CD14-positive monocyte (primary cell): ENCODE measurements around the gene BEGAIN. TPM values are rescaled to one million over a fixed set of nuclear protein-coding genes. Genes with fewer than 3 reads are reported as not detected.

Source experiments
- DNase-seq, 3 donors: peaks; one replicate each; pipeline ENCODE4 v3.0.0-alpha.2; 2011 to 2022
- H2AFZ ChIP-seq: 2 replicates; pipeline ENCODE4 v1.6.0; 2012; ENCODE audit warnings: mild to moderate bottlenecking, low read depth, low read length, inconsistent platforms; ENCODE audit not compliant: insufficient read depth, poor library complexity, severe bottlenecking
- H3K27ac ChIP-seq, 2 donors: 1 replicate in 1 of 2; 2 replicates in 1 of 2; pipeline ENCODE4 v1.5.1; 2012 to 2013; ENCODE audit warnings: low read length in 2 of 2, control low read depth in 1 of 2, inconsistent platforms in 1 of 2, low read depth in 1 of 2, mild to moderate bottlenecking in 1 of 2
- H3K27me3 ChIP-seq, 2 donors: one replicate each; pipeline versions ENCODE4 v1.6.0 to v1.6.1; 2011 to 2013; ENCODE audit warnings: low read length in 2 of 2; ENCODE audit not compliant: control insufficient read depth in 2 of 2, insufficient read depth in 2 of 2
- H3K36me3 ChIP-seq, 2 donors: replicated peaks in 1 of 2; 1 replicate in 1 of 2; 2 replicates in 1 of 2; pipeline versions ENCODE4 v1.5.1 to v1.6.1; 2012 to 2013; ENCODE audit warnings: low read length in 2 of 2, control low read depth in 1 of 2, inconsistent platforms in 1 of 2, mild to moderate bottlenecking in 1 of 2; ENCODE audit not compliant: insufficient read depth in 2 of 2, control insufficient read depth in 1 of 2
- H3K4me1 ChIP-seq, 2 donors: 1 replicate in 1 of 2; 2 replicates in 1 of 2; pipeline versions ENCODE4 v1.5.1 to v1.6.1; 2012 to 2013; ENCODE audit warnings: low read length in 2 of 2, control low read depth in 1 of 2, inconsistent platforms in 1 of 2, mild to moderate bottlenecking in 1 of 2, moderate library complexity in 1 of 2; ENCODE audit not compliant: insufficient read depth in 2 of 2, control insufficient read depth in 1 of 2
- H3K4me2 ChIP-seq: replicated peaks from 2 replicates; pipeline ENCODE3; 2012; ENCODE audit warnings: low read length, moderate library complexity, mild to moderate bottlenecking; ENCODE audit not compliant: poor library complexity, severe bottlenecking; ENCODE audit errors: extremely low read depth
- H3K4me3 ChIP-seq, 3 experiments: fragments of 200-600 bp in 1 of 3; sonication (generic) in 1 of 3; replicated peaks in 1 of 3; 1 replicate in 2 of 3; 2 replicates in 1 of 3; pipeline ENCODE4 v1.5.1; 2011 to 2013; ENCODE audit warnings: low read length in 3 of 3, mild to moderate bottlenecking in 3 of 3, control low read depth in 2 of 3, low read depth in 2 of 3, inconsistent platforms in 1 of 3, moderate library complexity in 1 of 3
- H3K79me2 ChIP-seq: 2 replicates; pipeline ENCODE4 v1.6.0; 2012; ENCODE audit warnings: mild to moderate bottlenecking, control low read depth, inconsistent platforms, low read length, moderate library complexity; ENCODE audit not compliant: insufficient read depth
- H3K9ac ChIP-seq: 2 replicates; pipeline ENCODE4 v1.6.0; 2017; ENCODE audit warnings: low read length, mild to moderate bottlenecking; ENCODE audit not compliant: insufficient read depth, poor library complexity, severe bottlenecking
- H3K9me3 ChIP-seq, 2 donors: replicated peaks in 1 of 2; 1 replicate in 1 of 2; 2 replicates in 1 of 2; pipeline versions ENCODE4 v1.5.1 to v1.6.1; 2012 to 2013; ENCODE audit warnings: low read length in 2 of 2, control low read depth in 1 of 2; ENCODE audit not compliant: control insufficient read depth in 1 of 2, insufficient read depth in 1 of 2
- H4K20me1 ChIP-seq: 2 replicates; pipeline ENCODE4 v1.6.0; 2012; ENCODE audit warnings: mild to moderate bottlenecking, low read length, control low read depth, moderate library complexity; ENCODE audit not compliant: insufficient read depth
- H3K27ac Mint-ChIP-seq, 7 donors: one replicate each; pipeline ENCODE4 v1.8.0; 2020; ENCODE audit warnings: mild to moderate bottlenecking in 7 of 7, mixed read lengths in 7 of 7, moderate library complexity in 6 of 7, inconsistent platforms in 2 of 7
- H3K27me3 Mint-ChIP-seq, 3 donors: one replicate each; pipeline ENCODE4 v1.8.0; 2021 to 2022; ENCODE audit warnings: low read depth in 3 of 3, mild to moderate bottlenecking in 3 of 3, mixed read lengths in 3 of 3, moderate library complexity in 3 of 3, inconsistent platforms in 1 of 3
- H3K36me3 Mint-ChIP-seq, 2 donors: one replicate each; pipeline ENCODE4 v1.8.0; 2020; ENCODE audit warnings: mixed read lengths in 2 of 2, inconsistent platforms in 1 of 2, mild to moderate bottlenecking in 1 of 2
- H3K4me1 Mint-ChIP-seq: one replicate; pipeline ENCODE4 v1.8.0; 2020; ENCODE audit warnings: mild to moderate bottlenecking, mixed read lengths
- H3K4me3 Mint-ChIP-seq, 2 donors: one replicate each; pipeline ENCODE4 v1.8.0; 2020; ENCODE audit warnings: mild to moderate bottlenecking in 2 of 2, mixed read lengths in 2 of 2, moderate library complexity in 1 of 2
- H3K9me3 Mint-ChIP-seq, 7 donors: one replicate each; pipeline ENCODE4 v1.8.0; 2020 to 2022; ENCODE audit warnings: mixed read lengths in 7 of 7, mild to moderate bottlenecking in 6 of 7, moderate library complexity in 6 of 7, inconsistent platforms in 2 of 7
- WGBS: methylation state at CpG from one replicate; pipeline ENCODE4 v1.1.5; 2013; ENCODE audit warnings: missing lambda C conversion rate; ENCODE audit not compliant: insufficient coverage; 5-methylcytosine and 5-hydroxymethylcytosine counted together
- intact Hi-C, 2 donors: fragments of 100-400 bp; cut with micrococcal nuclease; formaldehyde crosslinking; loops; one replicate each; pipeline versions ENCODE4 v1.15.0 to v1.15.1; 2023
- polyA plus RNA-seq, 3 donors: library from polyadenylated mRNA; depleted of rRNA in 1 of 3; unstranded in 2 of 3; stranded (reverse) in 1 of 3; fragments of 300-500 nt in 2 of 3; fragments of >200 nt in 1 of 3; fragmentation: Illumina TruSeq in 2 of 3; gene quantifications; 1 replicate in 2 of 3; 2 replicates in 1 of 3; pipeline ENCODE4 v1.2.3, GENCODE V29; 2012 to 2021
- TF ChIP-seq, protein P1 (sequence below): fragments of 200-600 bp; IDR thresholded peaks from one replicate; pipeline ENCODE4 v1.8.0; 2022; ENCODE audit warnings: antibody characterized with exemption, mild to moderate bottlenecking

The BEGAIN gene
- polyA plus RNA-seq, 3 donors: 0.25 to 0.45 TPM; not detected in 1

DNA sequence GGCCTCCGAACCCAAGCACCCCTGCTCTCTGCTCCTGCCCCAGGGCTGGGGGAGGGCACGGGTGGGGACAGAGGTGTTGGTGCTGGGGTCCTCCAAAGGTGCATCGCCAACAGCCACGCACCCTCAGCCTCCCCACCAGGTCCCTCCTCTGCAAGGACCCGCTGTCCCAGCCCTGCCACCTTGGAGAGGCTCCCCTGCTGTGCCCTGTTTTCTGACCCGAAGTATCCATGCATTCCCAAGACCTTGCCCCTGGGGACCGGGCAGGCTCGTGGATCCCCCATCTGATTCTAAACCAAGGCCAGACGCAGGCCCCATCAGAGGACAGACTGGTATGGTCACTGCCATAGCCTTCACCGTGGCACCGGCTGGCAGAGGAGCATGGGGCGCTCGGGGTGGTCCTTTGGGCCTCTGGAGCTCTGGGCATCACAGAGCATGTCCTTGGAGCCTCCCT lies 22.7 kb upstream of the BEGAIN start:
- H3K9ac ChIP-seq: no peak overlapping the region
- no peak overlapping the region for H3K27ac Mint-ChIP-seq
- WGBS: 98% methylated on average over 10 of the region's 13 CpGs

DNA sequence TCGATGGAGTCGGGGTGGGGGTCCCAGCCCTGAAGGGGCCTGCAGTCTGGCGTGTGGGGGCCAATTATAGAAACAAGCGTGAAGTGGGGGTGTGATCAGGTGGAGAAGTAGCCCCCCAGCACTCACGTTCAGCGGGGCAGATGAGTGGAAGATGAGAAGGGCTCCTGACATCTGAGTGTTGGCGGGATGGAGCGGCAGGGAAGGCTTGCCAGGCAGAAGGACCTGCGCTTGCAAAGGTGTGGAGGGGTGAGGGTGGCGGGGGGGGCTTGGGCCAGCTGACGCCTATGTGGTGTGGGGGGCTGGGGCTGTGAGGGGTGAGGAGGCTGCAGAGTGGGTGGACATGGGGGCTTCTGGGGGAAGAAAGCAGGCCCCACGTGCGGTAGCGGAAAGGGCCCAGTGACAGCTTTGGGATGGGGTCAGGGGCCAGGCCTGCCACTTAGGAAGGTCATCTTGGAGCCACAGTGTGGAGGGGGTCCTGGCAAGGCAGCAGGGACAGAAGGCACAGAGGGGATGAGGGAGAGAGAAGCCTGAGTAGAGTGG lies 22.2 kb upstream of the BEGAIN start:
- H2AFZ ChIP-seq: no peak overlapping the region
- H3K27ac ChIP-seq: no peak overlapping the region
- TF ChIP-seq, protein P1, sequence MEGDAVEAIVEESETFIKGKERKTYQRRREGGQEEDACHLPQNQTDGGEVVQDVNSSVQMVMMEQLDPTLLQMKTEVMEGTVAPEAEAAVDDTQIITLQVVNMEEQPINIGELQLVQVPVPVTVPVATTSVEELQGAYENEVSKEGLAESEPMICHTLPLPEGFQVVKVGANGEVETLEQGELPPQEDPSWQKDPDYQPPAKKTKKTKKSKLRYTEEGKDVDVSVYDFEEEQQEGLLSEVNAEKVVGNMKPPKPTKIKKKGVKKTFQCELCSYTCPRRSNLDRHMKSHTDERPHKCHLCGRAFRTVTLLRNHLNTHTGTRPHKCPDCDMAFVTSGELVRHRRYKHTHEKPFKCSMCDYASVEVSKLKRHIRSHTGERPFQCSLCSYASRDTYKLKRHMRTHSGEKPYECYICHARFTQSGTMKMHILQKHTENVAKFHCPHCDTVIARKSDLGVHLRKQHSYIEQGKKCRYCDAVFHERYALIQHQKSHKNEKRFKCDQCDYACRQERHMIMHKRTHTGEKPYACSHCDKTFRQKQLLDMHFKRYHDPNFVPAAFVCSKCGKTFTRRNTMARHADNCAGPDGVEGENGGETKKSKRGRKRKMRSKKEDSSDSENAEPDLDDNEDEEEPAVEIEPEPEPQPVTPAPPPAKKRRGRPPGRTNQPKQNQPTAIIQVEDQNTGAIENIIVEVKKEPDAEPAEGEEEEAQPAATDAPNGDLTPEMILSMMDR: no peak
- H3K9me3 Mint-ChIP-seq: peaks cover 0 to 4% (median 2%) of the 10 kb centered on the region in 7 donors
- H3K36me3 ChIP-seq: no peaks in the 10 kb centered on the region
- H3K4me3 ChIP-seq: no peak overlapping the region
- no peak for DNase-seq
- H3K4me1 ChIP-seq: no peaks in the 10 kb centered on the region
- no peaks in the 10 kb centered on the region for H4K20me1 ChIP-seq
- H3K9ac ChIP-seq: no peak overlapping the region
- intact Hi-C loops: no loop called here
- H3K4me1 Mint-ChIP-seq: no peaks in the 10 kb centered on the region
- no peak overlapping the region for H3K27ac Mint-ChIP-seq
- no peaks in the 10 kb centered on the region for H3K79me2 ChIP-seq
- H3K27me3 Mint-ChIP-seq: peaks cover 9 to 17% (median 13%) of the 10 kb centered on the region in 3 donors
- no peaks in the 10 kb centered on the region for H3K36me3 Mint-ChIP-seq
- no peak overlapping the region for H3K4me3 Mint-ChIP-seq
- 98% methylated on average over 12 of the region's 14 CpGs for WGBS
- H3K27me3 ChIP-seq: no peaks in the 10 kb centered on the region
- H3K9me3 ChIP-seq: no peaks in the 10 kb centered on the region
- no peak overlapping the region for H3K4me2 ChIP-seq

More for the DNA sequence above, 22.7 kb upstream of the BEGAIN start:
- Histone ChIP-seq H2AFZ (no peak overlapping the region), H3K4me3 (no peak overlapping the region), H3K27me3 (no peaks in the 10 kb centered on the region), H3K4me1 (no peaks in the 10 kb centered on the region), H3K27ac (no peak overlapping the region), H3K36me3 (no peaks in the 10 kb centered on the region), H3K9me3 (no peaks in the 10 kb centered on the region), H3K79me2 (no peaks in the 10 kb centered on the region), H3K4me2 (no peak overlapping the region), H4K20me1 (no peaks in the 10 kb centered on the region)
- Mint-ChIP-seq H3K36me3 (no peaks in the 10 kb centered on the region), H3K9me3 (peaks cover 0 to 4% (median 2%) of the 10 kb centered on the region in 7 donors), H3K4me1 (no peaks in the 10 kb centered on the region), H3K27me3 (peaks cover 10 to 16% (median 14%) of the 10 kb centered on the region in 3 donors), H3K4me3 (no peak overlapping the region)
- intact Hi-C loops: no loop called here
- TF ChIP-seq, protein P1: no peak
- DNase-seq: no peak
